BJ (cell line): ENCODE results near the gene LEPROT. TPM values are rescaled to one million over a fixed set of nuclear protein-coding genes. Genes with fewer than 3 reads are reported as not detected.

ENCODE experiments used
- CTCF ChIA-PET: fragments of 350-600 bp; formaldehyde crosslinking; extraction: SDS; loops from one replicate; lab custom pipeline; 2021; ENCODE audit warnings: antibody characterized with exemption, inconsistent platforms; lab: Yijun Ruan, JAX
- POLR2A ChIA-PET: fragments of 300-600 bp; sonication (Branson Sonifier 250); formaldehyde crosslinking; extraction: SDS; loops from one replicate; lab custom pipeline; 2021; ENCODE audit warnings: antibody characterized with exemption; lab: Charles Lee
- DNase-seq: peaks from one replicate; pipeline ENCODE4 v3.0.0-alpha.2; 2011; ENCODE audit warnings: low read depth
- H3K27me3 ChIP-seq: 2 replicates; pipeline ENCODE4 v1.6.0; 2011; ENCODE audit warnings: low read length; ENCODE audit not compliant: control insufficient read depth, insufficient read depth
- H3K36me3 ChIP-seq: 2 replicates; pipeline ENCODE4 v1.5.1; 2011; ENCODE audit warnings: low read length; ENCODE audit not compliant: control insufficient read depth, insufficient read depth
- H3K4me3 ChIP-seq: 2 replicates; pipeline ENCODE4 v1.5.1; 2011; ENCODE audit warnings: low read depth, mild to moderate bottlenecking, control low read depth, low read length
- CTCF ChIP-seq: IDR thresholded peaks from 2 replicates; pipeline ENCODE4 v1.5.1; 2011; ENCODE audit warnings: low read depth, mild to moderate bottlenecking, control low read depth, inconsistent platforms, low read length, moderate library complexity; ENCODE audit not compliant: insufficient read depth
- polyA plus RNA-seq: library from polyadenylated mRNA; depleted of rRNA; stranded (reverse); fragments of >200 nt; gene quantifications from 2 replicates; pipeline ENCODE4 v1.2.3, GENCODE V29; 2011

LEPROT gene
- polyA plus RNA-seq, 1 experiment = 66.2 TPM

GRCh38 chr1:65399003-65399402 lies 21.5 kb upstream of the LEPROT start:
- no peak for DNase-seq
- Histone ChIP-seq H3K27me3 (no peaks in the 10 kb centered on the region), H3K4me3 (no peak overlapping the region), H3K36me3 (0 out of 2 replicates have a peak, but pooled peaks cover 1% of the 10 kb centered on the region)
- no peak for TF ChIP-seq CTCF
- CTCF ChIA-PET = no interaction called here
- POLR2A ChIA-PET = no interaction called here

GRCh38 chr1:65401612-65402011 lies 18.9 kb upstream of the LEPROT start:
- TF ChIP-seq CTCF = no peak
- Histone ChIP-seq H3K4me3 (no peak overlapping the region), H3K36me3 (0 out of 2 replicates have a peak, but pooled peaks cover 1% of the 10 kb centered on the region), H3K27me3 (no peaks in the 10 kb centered on the region)
- DNase-seq = no peak
- CTCF ChIA-PET = no interaction called here
- POLR2A ChIA-PET = interaction anchor here (0.7 kb wide), 1 partner anchor 10 kb away, joined by 3 read pairs; no protein-coding TSS in a partner anchor

GRCh38 chr1:65404941-65405340 lies 15.5 kb upstream of the LEPROT start:
- Histone ChIP-seq H3K36me3 (0 out of 2 replicates have a peak, but pooled peaks cover 1% of the 10 kb centered on the region), H3K4me3 (no peak overlapping the region), H3K27me3 (no peaks in the 10 kb centered on the region)
- no peak for TF ChIP-seq CTCF
- ChIA-PET CTCF (interaction anchor here (1.6 kb wide), 1 partner anchor 283 kb away, joined by 7 read pairs; no protein-coding TSS in a partner anchor), POLR2A (no interaction called here)
- no peak for DNase-seq

- no peak for TF ChIP-seq CTCF
- ChIA-PET CTCF (no interaction called here), POLR2A (no interaction called here)
- Histone ChIP-seq H3K36me3 (no peaks in the 10 kb centered on the region; the same call in 1 of the 2 replicates), H3K27me3 (no peaks in the 10 kb centered on the region), H3K4me3 (no peak overlapping the region)
- no peak for DNase-seq
Observed at GRCh38 chr1:65407877-65408276, 12.6 kb upstream of the LEPROT start.

- no peak for TF ChIP-seq CTCF
- Histone ChIP-seq H3K27me3 (no peaks in the 10 kb centered on the region), H3K36me3 (no peaks in the 10 kb centered on the region; the same call in 1 of the 2 replicates), H3K4me3 (no peak overlapping the region)
- no peak for DNase-seq
- ChIA-PET POLR2A (interaction anchor here (0.6 kb wide), 1 partner anchor 11 kb away, joined by 3 read pairs; the partner anchor contains the start of genes LEPR and LEPROT), CTCF (interaction anchor here (0.9 kb wide), 1 partner anchor 15 kb away, joined by 3 read pairs; no protein-coding TSS in a partner anchor)
Observed at GRCh38 chr1:65409314-65409713, 11.2 kb upstream of the LEPROT start.
